Measurements from ENCODE around the gene MRTFA.

Gene MRTFA

DNA sequence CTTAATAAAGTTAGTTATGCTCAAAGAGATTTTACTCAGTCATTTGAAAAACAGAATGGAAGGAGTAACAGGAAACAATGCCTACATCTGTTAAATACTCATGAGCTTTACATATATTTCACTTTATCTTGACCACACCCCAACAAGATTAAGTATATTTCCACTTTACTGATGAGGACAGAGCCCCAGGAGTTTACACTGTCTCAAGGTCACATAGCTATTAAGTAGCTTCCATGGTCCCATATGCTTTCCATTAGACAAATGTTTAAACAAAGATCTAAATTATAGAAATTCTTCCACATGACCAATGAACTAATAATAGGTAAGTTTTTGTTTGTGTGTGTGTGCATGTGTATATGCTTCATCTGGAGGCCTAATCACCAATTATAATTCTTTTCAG is 30.2 kb downstream of the MRTFA start:
- peaks cover 0 to 2% of the 10 kb centered on the region in 2 donors for H3K9me3 ChIP-seq (replicated peaks in 1 of 2; ENCODE audit: control insufficient read depth in 2 of 2, insufficient read depth in 1 of 2, low read depth in 1 of 2, low read length in 2 of 2)
- no peak overlapping the region for H3K18ac ChIP-seq (ENCODE audit: low read length)
- no peak overlapping the region for H3K14ac ChIP-seq (ENCODE audit: low read length)
- H3K27me3 ChIP-seq (ENCODE audit: control insufficient read depth in 3 of 3, insufficient read depth in 3 of 3, low read depth in 1 of 3, low read length in 3 of 3): no peaks in the 10 kb centered on the region
- no peaks in the 10 kb centered on the region for H3K79me1 ChIP-seq (ENCODE audit: low read depth, low read length)
- H2AFZ ChIP-seq (ENCODE audit: low read length): no peak overlapping the region
- no peak overlapping the region for H4K8ac ChIP-seq (ENCODE audit: low read depth, low read length)
- peaks cover 0 to 2% of the 10 kb centered on the region in 2 donors for H3K4me1 ChIP-seq (ENCODE audit: control insufficient read depth in 2 of 2, insufficient read depth in 1 of 2, low read depth in 1 of 2, low read length in 2 of 2)
- no peak overlapping the region for H3K27ac ChIP-seq (replicated peaks; ENCODE audit: low read length)
- H2BK120ac ChIP-seq (ENCODE audit: low read depth, low read length): no peak overlapping the region
- H2AK5ac ChIP-seq (ENCODE audit: low read depth, low read length): no peak overlapping the region
- no peaks in the 10 kb centered on the region for H3K36me3 ChIP-seq (replicated peaks in 1 of 2; ENCODE audit: control insufficient read depth in 2 of 2, insufficient read depth in 2 of 2, low read length in 2 of 2)
- no peak overlapping the region for H2BK15ac ChIP-seq (ENCODE audit: low read length)
- no peak overlapping the region for H3K9ac ChIP-seq (ENCODE audit: low read depth, low read length, poor library complexity)
- no peak overlapping the region for H3K23ac ChIP-seq (ENCODE audit: low read depth, low read length, poor library complexity)
- no peak for DNase-seq (ENCODE audit: low spot score)
- no peak overlapping the region for H3K4me2 ChIP-seq (ENCODE audit: insufficient read depth, low read length, poor library complexity, severe bottlenecking)
- no peak overlapping the region for H4K91ac ChIP-seq (ENCODE audit: low read depth, low read length, poor library complexity)
- H2BK5ac ChIP-seq (ENCODE audit: low read length): no peak overlapping the region
- no peak overlapping the region for H2BK12ac ChIP-seq (ENCODE audit: low read length)
- H3K4ac ChIP-seq (ENCODE audit: low read length): no peak overlapping the region
- no peak overlapping the region for H3K4me3 ChIP-seq (ENCODE audit: low read length in 2 of 2)

DNA sequence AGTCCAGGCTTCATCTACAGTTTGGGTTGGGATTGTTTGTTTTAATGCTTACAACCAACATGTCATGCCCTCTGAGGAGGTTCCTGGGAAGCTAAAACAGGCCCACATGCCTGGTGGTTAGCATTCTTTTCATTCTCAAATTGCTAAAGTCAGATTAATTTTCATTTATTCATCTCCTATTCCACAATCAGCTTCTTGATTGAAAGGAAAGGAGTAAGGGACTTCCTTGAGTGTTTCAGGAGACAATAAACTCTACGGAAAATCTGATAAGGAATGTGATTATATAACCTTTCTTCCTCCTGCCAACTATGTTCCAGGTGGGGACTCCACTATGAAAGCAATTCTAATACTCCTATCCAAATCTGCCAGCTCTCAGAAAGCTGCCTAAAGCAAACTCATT is 30.8 kb downstream of the MRTFA start:
- Histone ChIP-seq H3K14ac (ENCODE audit: low read length) (no peak overlapping the region), H3K18ac (ENCODE audit: low read length) (no peak overlapping the region), H3K27me3 (ENCODE audit: control insufficient read depth in 3 of 3, insufficient read depth in 3 of 3, low read depth in 1 of 3, low read length in 3 of 3) (no peaks in the 10 kb centered on the region), H4K91ac (ENCODE audit: low read depth, low read length, poor library complexity) (no peak overlapping the region), H3K4me3 (ENCODE audit: low read length in 2 of 2) (no peak overlapping the region), H4K8ac (ENCODE audit: low read depth, low read length) (no peak overlapping the region), H3K23ac (ENCODE audit: low read depth, low read length, poor library complexity) (no peak overlapping the region), H3K4me2 (ENCODE audit: insufficient read depth, low read length, poor library complexity, severe bottlenecking) (no peak overlapping the region), H3K27ac (replicated peaks; ENCODE audit: low read length) (no peak overlapping the region), H3K4ac (ENCODE audit: low read length) (no peak overlapping the region), H2AK5ac (ENCODE audit: low read depth, low read length) (no peak overlapping the region), H2BK15ac (ENCODE audit: low read length) (no peak overlapping the region), H3K9me3 (replicated peaks in 1 of 2; ENCODE audit: control insufficient read depth in 2 of 2, insufficient read depth in 1 of 2, low read depth in 1 of 2, low read length in 2 of 2) (peaks cover 0 to 2% of the 10 kb centered on the region in 2 donors), H3K9ac (ENCODE audit: low read depth, low read length, poor library complexity) (no peak overlapping the region), H3K79me1 (ENCODE audit: low read depth, low read length) (no peaks in the 10 kb centered on the region), H3K36me3 (replicated peaks in 1 of 2; ENCODE audit: control insufficient read depth in 2 of 2, insufficient read depth in 2 of 2, low read length in 2 of 2) (no peaks in the 10 kb centered on the region), H2AFZ (ENCODE audit: low read length) (no peak overlapping the region), H2BK120ac (ENCODE audit: low read depth, low read length) (no peak overlapping the region), H2BK5ac (ENCODE audit: low read length) (no peak overlapping the region), H3K4me1 (ENCODE audit: control insufficient read depth in 2 of 2, insufficient read depth in 1 of 2, low read depth in 1 of 2, low read length in 2 of 2) (peaks cover 0 to 2% of the 10 kb centered on the region in 2 donors), H2BK12ac (ENCODE audit: low read length) (no peak overlapping the region)
- no CpG with 5 or more reads among the region's 1 CpG for WGBS, 2 donors (ENCODE audit: extremely low coverage in 2 of 2, insufficient read length in 2 of 2, insufficient replicate concordance in 1 of 2)
- DNase-seq (ENCODE audit: low spot score): no peak

DNA sequence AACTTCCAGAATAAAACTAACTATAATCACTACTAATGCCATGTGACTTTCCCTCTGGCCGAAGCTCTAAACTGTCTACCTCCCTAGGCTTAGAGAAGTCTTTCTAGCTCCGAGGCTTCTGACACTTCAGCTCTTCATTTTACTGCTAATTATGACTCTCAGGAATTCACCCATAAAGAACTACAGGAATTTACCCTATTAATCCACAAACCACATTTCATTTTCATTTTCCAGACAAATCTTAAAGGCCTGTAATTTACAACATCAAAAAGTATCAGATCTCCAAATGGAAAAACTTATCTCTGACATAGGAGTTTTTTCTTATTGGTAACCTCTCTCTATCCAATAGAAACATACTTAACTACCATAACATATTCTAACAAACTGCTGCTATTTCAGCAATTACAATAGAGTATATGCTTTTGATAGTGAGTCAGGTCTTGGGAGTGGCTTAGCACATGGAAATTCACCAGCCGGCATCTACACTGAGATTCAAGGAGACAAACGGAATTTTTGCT is 33.4 kb downstream of the MRTFA start:
- H2BK5ac ChIP-seq (ENCODE audit: low read length): no peak overlapping the region
- no peak overlapping the region for H3K4ac ChIP-seq (ENCODE audit: low read length)
- no peak overlapping the region for H2AFZ ChIP-seq (ENCODE audit: low read length)
- H3K36me3 ChIP-seq (replicated peaks in 1 of 2; ENCODE audit: control insufficient read depth in 2 of 2, insufficient read depth in 2 of 2, low read length in 2 of 2): no peaks in the 10 kb centered on the region
- no peak overlapping the region for H2BK12ac ChIP-seq (ENCODE audit: low read length)
- H2BK15ac ChIP-seq (ENCODE audit: low read length): no peak overlapping the region
- H4K8ac ChIP-seq (ENCODE audit: low read depth, low read length): no peak overlapping the region
- no peak overlapping the region for H3K4me2 ChIP-seq (ENCODE audit: insufficient read depth, low read length, poor library complexity, severe bottlenecking)
- H2BK120ac ChIP-seq (ENCODE audit: low read depth, low read length): no peak overlapping the region
- DNase-seq (ENCODE audit: low spot score): no peak
- no peaks in the 10 kb centered on the region for H3K27me3 ChIP-seq (ENCODE audit: control insufficient read depth in 3 of 3, insufficient read depth in 3 of 3, low read depth in 1 of 3, low read length in 3 of 3)
- H3K18ac ChIP-seq (ENCODE audit: low read length): no peak overlapping the region
- H3K79me1 ChIP-seq (ENCODE audit: low read depth, low read length): no peaks in the 10 kb centered on the region
- H3K27ac ChIP-seq (replicated peaks; ENCODE audit: low read length): no peak overlapping the region
- peaks cover 0 to 2% of the 10 kb centered on the region in 2 donors for H3K4me1 ChIP-seq (ENCODE audit: control insufficient read depth in 2 of 2, insufficient read depth in 1 of 2, low read depth in 1 of 2, low read length in 2 of 2)
- no peak overlapping the region for H2AK5ac ChIP-seq (ENCODE audit: low read depth, low read length)
- H3K9me3 ChIP-seq (replicated peaks in 1 of 2; ENCODE audit: control insufficient read depth in 2 of 2, insufficient read depth in 1 of 2, low read depth in 1 of 2, low read length in 2 of 2): peaks cover 0 to 2% of the 10 kb centered on the region in 2 donors
- no peak overlapping the region for H4K91ac ChIP-seq (ENCODE audit: low read depth, low read length, poor library complexity)
- no peak overlapping the region for H3K9ac ChIP-seq (ENCODE audit: low read depth, low read length, poor library complexity)
- no CpG with 5 or more reads among the region's 4 CpGs for WGBS, 2 donors (ENCODE audit: extremely low coverage in 2 of 2, insufficient read length in 2 of 2, insufficient replicate concordance in 1 of 2)
- no peak overlapping the region for H3K23ac ChIP-seq (ENCODE audit: low read depth, low read length, poor library complexity)
- H3K14ac ChIP-seq (ENCODE audit: low read length): no peak overlapping the region
- H3K4me3 ChIP-seq (ENCODE audit: low read length in 2 of 2): no peak overlapping the region

DNA sequence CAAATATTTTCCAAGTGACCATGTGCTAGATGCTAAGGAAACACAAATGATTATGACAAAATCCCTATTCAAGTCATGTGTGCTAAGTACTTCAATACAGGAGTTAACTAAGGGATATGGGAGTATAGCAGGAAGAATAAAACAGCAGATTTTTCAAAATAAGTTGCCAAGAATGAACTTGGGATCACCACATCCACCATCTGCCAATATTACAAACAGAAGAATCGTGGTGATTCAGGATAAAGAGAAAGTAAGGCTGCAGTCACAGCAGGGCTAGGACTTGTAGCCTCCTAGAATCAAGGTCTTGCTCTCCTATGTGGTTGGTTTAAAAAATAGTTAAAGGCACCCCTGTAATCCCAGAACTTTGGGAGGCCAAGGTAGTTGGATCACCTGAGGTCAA is 34.3 kb downstream of the MRTFA start:
- Histone ChIP-seq H2BK120ac (ENCODE audit: low read depth, low read length) (no peak overlapping the region), H2BK15ac (ENCODE audit: low read length) (no peak overlapping the region), H3K36me3 (replicated peaks in 1 of 2; ENCODE audit: control insufficient read depth in 2 of 2, insufficient read depth in 2 of 2, low read length in 2 of 2) (no peaks in the 10 kb centered on the region), H4K8ac (ENCODE audit: low read depth, low read length) (no peak overlapping the region), H3K27ac (replicated peaks; ENCODE audit: low read length) (no peak overlapping the region), H2AFZ (ENCODE audit: low read length) (no peak overlapping the region), H3K9ac (ENCODE audit: low read depth, low read length, poor library complexity) (no peak overlapping the region), H3K9me3 (replicated peaks in 1 of 2; ENCODE audit: control insufficient read depth in 2 of 2, insufficient read depth in 1 of 2, low read depth in 1 of 2, low read length in 2 of 2) (peaks cover 0 to 2% of the 10 kb centered on the region in 2 donors), H4K91ac (ENCODE audit: low read depth, low read length, poor library complexity) (no peak overlapping the region), H3K23ac (ENCODE audit: low read depth, low read length, poor library complexity) (no peak overlapping the region), H3K14ac (ENCODE audit: low read length) (no peak overlapping the region), H3K4me1 (ENCODE audit: control insufficient read depth in 2 of 2, insufficient read depth in 1 of 2, low read depth in 1 of 2, low read length in 2 of 2) (peaks cover 0 to 2% of the 10 kb centered on the region in 2 donors), H2BK12ac (ENCODE audit: low read length) (no peak overlapping the region), H3K18ac (ENCODE audit: low read length) (no peak overlapping the region), H2AK5ac (ENCODE audit: low read depth, low read length) (no peak overlapping the region), H3K4ac (ENCODE audit: low read length) (no peak overlapping the region), H2BK5ac (ENCODE audit: low read length) (no peak overlapping the region), H3K79me1 (ENCODE audit: low read depth, low read length) (no peaks in the 10 kb centered on the region), H3K4me3 (ENCODE audit: low read length in 2 of 2) (no peak overlapping the region), H3K27me3 (ENCODE audit: control insufficient read depth in 3 of 3, insufficient read depth in 3 of 3, low read depth in 1 of 3, low read length in 3 of 3) (no peaks in the 10 kb centered on the region), H3K4me2 (ENCODE audit: insufficient read depth, low read length, poor library complexity, severe bottlenecking) (no peak overlapping the region)
- DNase-seq (ENCODE audit: low spot score): no peak
- WGBS, 2 donors (ENCODE audit: extremely low coverage in 2 of 2, insufficient read length in 2 of 2, insufficient replicate concordance in 1 of 2): no CpG with 5 or more reads among the region's 1 CpG
